ENCODE measurements around the gene RMC1.
"Not testable (repeated sequence)": the region's sequence is repeated elsewhere in the genome, so short reads cannot be mapped to it uniquely, and the experiment has no call there.

RMC1 gene

DNA sequence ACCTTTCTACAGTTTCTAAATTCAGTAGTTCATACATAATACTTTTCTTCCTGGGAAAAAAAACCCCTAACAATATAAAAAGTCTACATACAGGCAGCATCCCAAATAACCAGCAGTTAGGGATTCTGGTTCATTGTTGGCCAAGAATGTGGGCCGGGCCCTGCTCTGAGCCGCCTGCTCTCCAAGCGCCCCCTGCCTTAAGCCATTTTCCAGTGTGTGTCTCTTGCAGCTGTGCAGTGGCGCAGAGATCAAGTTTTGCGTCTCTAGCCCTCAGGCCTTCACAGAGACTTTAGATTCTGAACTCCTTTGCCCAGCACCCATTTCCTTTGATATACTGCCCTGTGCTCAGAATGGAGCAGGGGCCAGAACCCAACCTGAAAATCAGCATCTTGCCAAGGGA is 32.9 kb downstream of the RMC1 start:
- no peak for DNase-seq

DNA sequence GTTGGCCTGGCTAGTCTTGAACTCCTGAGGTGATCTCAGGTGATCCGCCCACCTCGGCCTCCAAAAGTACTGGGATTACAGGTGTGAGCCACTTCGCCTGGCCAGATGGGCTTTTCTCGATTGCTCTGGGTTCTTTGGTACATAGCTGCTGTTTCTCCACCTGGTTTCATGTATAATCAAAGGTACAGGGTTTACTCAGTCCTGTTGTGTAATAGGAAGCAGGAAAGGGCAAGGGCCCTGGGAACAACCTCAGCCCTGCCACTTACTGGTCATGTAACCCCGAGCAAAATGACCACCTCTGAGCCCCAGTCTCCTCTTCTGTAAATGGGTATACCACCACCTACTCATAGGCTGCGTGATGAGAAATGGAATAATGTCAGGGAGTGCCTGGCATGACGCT is 34.0 kb downstream of the RMC1 start:
- no peak for DNase-seq

DNA sequence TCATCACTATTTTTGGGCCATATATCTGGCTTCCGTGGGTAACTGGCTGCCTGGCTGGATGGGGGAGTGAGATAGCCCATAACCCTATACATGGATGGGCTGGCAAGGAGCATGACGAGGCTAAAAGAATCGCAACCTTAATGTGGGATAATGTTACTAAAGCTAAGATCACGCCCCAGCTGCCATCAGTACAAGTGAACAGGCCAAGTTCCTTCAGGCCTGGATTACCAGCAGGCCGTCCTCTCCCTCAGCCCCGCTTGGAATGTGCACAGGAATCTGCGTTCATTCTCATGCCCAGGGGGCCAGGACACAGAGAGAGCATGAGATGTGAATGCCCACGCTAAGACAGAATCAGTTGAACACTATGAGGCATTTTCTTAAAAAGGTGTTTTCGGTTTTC is 34.7 kb downstream of the RMC1 start:
- DNase-seq = no peak

DNA sequence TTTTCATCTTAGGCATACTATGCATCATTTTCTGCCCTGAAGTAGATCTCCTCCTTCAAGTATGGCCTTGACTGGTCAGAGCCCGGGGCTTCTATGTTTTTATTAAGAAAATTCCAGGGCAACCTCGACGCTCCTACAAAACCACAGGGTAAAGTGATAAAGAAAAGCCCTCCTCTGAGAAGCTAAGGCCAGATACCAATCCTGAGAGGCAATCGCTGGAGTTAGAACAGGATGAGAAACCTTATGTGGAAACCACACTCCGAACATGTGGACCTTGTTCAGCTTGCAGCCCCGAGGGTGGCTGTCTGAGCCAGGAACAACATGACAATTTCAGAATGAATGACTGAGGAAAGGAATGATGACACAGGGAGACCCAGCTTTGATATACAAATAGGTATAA is 35.6 kb downstream of the RMC1 start:
- no peak for DNase-seq

DNA sequence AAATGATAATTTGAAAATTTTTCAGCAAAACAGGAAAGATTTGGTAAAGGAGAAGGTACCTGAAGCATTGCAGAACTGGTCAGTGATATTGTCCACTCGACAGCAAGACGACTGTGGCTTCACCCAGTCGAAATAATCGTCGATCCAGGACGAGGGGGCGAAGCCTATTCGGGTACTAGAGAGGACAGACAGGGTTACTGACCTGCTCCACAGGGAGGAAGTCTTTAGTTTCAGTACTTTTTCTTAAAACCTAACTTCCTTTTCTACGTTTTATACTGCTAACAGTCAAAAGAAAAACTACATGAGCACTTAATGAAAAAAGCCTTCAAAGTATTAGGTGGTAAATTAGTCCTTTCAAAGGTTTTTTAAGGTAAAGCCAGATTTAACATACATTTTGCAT is 36.0 kb downstream of the RMC1 start:
- DNase-seq = peak; percentile 20 to 21

DNA sequence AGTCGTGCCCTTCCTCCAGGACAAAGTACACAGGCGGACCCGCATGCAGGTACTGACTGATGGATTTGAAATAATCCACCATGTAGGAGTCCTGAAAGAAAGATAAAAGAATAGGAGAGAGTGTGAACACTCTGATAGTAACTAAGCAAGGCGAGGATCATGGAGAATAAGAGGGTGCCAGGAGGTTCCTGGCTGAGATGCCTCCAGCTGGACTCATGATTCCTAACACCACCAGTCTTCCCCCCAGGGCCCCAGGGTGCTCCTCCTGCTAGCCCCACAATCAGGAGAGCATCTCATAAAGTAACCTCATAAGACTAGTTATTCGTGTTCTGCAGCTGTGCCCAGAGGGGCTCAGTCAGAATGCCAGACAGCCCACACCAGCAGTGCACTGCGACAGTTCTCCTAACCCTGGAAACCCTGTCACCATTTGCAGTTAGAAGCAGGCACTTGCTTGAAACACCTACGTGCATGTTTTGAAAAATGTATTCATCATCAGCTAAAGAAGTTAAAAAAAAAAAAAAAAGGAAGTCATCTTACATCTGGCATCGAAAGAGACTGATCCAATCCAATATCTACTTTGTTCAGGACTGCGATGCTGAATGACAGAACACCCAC is 36.7 kb downstream of the RMC1 start:
- peak; percentile 35 to 73 for DNase-seq

DNA sequence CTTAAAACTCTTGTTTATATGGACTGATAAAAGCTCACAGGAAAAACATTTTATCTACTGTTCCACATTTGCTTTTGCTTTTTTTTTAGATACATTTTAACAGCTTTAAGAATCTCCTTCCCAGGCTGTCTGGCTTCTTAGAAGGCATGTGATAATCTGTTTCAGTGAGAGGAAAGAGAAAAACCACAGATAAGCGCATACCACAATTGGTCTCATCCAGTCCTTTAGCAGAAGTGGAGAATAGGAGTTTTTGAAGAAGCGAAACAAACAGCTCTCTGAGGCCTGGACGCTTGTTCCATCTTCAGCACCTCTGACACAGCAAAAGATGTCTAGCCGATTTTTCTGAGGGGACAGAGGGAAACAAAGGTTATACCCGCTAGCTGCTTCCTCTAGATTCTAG is 37.6 kb downstream of the RMC1 start:
- DNase-seq = peak; percentile 76 to 77

DNA sequence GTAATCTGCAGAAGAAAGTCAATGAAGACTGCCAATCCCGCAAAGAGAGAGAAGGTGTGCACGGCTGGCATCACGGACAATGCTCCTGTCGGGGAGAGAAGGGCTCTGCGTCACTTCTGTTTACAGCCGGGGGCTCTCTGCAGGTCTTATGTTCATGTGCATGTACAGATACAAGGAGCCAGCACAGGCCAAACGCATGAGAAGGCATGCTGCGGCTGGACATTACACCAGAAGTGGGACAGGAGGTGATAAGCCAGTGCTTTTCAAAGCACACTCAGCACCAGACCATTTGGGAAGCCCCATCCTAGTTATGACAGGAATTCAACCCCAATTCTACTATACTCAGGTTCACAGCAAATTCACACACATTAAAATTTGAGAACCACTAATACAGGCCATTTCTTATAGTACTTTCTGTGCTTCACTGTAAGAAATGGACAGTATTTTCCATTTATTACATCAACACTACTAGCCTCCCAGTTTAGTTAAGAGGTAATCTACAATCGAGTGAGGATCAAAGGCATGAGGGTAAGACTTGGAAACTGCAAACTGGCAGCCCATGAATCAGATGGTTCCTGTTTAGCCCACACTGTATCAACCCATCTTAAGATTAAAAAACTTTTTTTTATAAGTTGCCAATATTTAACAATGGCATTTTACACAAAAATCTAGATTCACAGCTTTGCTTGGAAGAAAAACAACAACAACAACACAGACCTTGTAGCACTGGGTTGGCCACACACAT is 38.2 kb downstream of the RMC1 start:
- no peak for DNase-seq

DNA sequence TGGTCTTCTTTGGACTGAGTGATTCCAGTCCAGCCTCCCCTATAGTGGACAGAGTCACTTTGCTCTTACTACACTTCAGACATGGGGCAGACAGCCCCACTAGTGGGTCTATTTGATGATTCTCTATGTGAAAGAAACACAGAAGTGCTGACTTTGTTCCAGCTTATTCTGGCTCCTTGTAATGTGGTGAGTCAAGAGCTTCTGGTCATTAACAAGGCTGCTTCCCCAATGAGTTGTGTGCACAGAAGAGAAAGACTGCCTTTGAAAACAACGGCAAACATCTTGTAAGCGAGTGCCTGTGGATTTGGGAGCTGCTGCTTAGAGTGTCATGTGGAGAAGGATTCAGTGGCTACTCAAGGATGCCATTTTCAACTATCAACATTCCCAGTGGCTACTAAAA is 39.1 kb downstream of the RMC1 start:
- DNase-seq = peak in 1 of 2 donors; percentile 37

DNA sequence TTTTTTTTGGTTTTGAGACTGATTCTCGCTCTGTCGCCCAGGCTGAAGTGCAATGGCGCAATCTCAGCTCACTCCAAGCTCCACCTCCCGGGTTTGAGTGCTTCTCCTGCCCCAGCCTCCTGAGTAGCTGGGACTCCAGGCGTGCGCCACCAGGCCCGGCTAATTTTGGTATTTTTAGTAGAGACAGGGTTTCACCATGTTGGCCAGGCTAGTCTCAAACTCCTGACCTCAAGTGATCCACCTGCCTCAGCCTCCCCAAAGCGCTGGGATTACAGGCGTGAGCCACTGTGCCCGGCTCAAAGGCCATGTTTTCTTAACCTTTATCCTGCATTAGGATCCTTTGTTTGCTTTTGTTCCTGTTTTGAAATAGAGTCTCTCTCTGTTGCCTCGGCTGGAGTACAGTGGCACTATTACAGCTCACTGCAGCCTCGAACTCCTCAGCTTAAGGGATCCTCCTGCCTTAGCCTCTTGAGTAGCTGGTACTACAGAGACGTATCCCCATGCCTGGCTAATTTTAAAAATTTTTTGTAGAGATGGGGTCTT is 42.0 kb downstream of the RMC1 start:
- no peak for DNase-seq

DNA sequence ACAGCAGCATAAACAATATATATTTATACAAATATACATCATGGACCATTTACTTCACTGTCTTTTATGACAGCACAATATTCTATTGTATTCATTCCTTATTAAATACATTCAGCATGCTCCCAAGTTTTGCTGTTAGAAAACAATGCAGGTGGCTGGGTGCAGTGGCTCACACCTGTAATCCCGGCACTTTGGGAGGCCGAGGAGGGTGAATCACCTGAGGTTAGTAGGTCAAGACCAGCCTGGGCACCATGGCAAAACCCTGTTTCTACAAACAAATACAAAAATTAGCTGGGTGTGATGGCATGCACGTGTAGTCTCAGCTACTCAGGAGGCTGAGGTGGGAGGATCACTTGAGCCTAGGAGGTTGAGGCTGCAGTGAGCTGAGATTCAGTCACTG is 44.0 kb downstream of the RMC1 start:
- DNase-seq = no peak

DNA sequence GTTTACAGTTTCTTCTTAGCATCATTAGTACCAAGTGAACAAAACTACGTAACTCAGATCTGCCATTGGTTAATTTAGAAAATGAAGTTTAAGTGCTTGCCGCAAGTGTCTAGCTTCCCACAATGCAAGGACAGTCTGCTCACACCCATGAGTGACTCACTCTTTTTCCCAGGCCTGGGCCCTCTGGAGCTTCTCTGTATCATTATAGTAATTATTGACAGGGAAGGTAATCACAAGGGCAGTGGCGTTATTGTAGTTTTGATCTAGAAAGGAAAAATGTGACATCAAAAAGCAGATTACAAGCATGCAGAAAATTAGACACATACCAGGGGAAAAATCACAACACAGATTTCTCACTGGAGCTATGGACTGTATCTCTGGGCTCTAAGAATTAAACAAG is 44.5 kb downstream of the RMC1 start:
- peak in 1 of 2 donors; percentile 25 for DNase-seq

DNA sequence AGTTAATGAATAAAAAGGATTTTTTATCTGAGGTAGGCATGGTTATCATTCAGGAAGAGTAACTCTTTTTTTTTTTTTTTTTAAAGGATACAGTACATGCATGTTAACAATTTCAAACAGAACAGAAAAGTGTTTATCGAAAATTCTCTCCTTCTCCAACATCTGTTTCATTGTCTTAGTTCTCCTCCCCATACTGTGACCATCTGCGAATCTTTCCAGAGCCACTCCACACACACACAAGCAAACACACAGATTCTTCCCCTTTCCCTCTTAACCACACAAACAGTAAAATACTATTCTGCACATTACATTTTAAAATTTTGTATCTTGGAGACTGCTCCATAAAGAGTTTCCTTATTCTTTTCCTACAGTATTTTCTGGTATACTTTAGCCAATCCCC is 45.0 kb downstream of the RMC1 start:
- no peak for DNase-seq

DNA sequence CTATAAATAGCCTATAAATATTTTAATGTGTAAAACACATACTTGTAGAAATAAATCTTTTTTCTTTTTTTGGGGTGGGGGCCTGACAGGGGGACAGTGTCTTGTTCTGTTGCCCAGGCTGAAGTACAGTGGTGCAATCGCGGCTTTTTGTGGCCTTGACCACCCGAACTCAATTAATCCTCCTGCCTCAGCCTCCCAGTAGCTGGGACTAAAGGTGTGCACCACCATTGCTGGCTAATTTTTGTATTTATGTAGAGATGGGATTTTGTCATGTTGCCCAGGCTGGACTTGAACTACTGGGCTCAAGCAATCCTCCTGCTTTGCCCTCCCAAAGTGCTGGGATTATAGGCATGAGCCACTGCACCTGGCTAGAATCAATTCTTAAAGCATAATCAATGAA is 45.4 kb downstream of the RMC1 start:
- no peak for DNase-seq

DNA sequence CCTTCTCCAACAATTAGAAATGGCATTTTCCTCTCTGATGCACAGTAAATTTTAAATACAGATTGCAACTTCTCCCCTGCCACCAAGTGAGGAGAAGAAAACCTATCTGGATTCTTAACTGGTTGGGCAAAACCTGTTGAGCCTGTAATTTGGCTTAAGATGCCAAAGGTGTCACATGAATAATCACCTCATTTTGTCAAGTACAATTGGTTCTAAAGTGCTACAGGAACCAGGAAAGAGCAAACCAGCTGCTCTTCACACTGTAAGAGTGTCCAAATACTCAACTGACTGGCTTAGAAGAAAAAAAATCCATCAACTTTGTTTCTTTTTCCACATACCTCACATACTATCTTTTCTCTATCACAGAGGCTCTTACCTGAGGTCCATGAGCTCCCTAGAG is 47.6 kb downstream of the RMC1 start:
- no peak for DNase-seq

DNA sequence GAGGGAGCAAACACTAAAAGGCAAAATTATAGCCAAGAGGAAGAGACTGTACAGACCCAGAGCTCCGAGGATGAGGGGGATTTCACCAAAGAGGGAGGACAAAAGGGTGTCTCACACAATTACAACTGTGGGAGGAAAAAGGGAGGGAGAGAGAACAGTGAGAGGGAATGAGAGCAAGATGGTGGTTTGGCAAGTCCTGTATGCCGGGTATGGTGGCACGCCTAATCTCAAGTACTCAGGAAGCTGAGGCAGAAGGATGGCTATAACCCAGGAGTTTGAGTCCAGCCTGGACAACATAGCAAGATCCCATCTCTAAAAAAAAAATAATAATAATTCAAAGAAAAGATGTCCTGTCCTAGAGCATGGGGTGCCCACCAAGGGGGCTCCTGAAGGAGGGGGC is 48.7 kb downstream of the RMC1 start:
- no peak for DNase-seq

DNA sequence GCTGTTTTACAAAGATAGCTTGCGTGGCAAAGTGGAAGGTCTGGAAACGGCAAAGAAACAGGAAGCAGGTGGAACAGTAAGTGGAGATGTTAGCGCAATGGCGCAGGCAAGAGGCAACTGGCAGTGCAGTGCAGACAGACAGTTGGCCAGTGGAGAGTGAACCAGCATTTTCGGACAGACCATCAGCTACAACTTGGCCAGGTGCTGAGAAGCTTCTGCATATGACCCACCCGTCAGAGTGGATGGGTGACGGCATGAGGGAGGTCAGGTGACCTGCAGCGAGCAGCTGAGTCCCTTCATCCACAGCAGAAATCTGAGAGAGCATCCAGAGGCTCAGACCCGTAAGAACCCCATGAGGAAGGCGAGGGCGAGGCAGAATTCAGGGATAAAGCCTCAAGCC is 49.2 kb downstream of the RMC1 start:
- DNase-seq = no peak

DNA sequence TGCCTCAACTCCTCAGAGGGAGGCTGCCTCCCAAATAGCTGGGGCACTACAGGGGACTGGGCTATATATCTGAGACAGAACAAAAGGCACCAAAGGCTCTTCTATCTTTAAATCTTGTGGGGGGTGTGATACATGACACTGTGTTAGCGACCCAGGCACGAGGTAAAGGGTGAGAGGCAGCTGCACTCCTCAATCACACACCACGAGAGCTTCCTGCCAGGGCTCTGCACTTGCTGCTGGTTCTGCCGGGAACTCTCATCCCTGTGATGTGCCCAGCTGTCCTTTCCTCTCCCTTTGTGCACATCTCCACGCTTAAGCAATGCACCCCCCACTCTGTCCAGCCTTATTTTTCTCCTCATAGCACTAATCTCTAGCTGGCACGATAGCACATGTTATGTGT is 50.6 kb downstream of the RMC1 start:
- DNase-seq = no peak

DNA sequence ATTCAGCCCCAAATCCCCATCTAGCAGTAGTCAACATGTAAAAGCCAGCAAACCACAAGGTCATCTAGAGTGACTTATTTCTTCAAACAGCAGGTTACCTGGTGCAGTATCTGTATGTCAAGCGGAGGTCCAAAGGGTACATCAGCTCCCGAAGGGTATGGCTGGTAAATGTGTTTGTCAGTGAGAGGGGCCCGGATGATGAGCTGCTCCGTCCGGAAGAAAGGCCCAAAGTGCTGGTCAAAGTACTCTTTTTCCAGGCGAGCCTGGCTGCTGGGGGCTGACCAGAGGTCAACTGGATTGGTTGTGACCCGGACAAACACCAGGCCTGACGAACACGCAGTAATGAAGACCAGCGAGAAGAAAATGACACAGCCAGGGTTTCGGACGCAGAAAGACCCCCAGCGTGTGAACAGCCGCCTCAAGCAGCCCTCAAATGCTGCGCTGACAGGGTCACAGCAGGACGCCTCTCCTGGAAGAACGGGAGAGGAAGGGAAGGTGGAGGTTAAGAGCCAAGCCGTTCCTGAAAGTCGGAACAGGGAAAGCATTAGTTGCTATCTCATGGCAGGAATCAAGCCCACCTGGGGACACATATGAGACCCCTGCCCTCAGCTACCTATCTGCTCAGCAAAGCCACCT is 53.0 kb downstream of the RMC1 start:
- DNase-seq = no peak

DNA sequence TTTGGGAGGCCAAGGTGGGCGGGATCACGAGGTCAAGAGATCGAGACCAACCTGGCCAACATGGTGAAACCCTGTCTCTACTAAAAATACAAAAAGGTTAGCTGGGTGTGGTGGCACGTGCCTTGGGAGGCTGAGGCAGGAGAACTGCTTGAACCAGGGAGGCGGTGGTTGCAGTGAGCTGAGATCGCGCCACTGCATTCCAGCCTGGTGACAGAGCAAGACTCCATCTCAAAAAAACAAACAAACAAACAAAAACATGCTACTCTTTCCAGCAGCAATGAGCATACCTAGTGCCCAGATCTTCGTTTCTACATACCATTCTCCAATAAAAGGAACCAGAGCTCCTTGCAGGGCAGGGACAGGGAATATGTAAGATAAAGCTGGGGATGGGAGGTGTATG is 54.2 kb downstream of the RMC1 start:
- DNase-seq = not testable (repeated sequence)

DNA sequence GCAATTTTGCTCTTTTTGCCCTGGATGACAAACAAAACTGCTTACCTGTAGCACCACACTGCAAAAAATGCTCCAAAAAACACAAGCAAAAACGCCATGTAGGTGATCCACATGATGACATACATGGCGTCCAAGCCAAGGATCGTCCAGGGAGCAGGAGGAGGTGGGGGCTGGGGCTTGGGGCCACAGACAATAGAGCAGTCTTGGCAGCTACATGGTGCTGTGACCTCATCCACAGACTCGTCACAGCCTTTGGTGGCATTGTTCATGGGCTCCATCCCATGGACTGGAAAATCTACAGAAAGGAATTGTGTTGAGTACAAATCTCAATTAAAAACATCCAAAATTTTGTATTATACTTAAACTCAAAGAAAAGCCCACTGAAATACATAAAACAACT is 56.9 kb downstream of the RMC1 start:
- DNase-seq = no peak

DNA sequence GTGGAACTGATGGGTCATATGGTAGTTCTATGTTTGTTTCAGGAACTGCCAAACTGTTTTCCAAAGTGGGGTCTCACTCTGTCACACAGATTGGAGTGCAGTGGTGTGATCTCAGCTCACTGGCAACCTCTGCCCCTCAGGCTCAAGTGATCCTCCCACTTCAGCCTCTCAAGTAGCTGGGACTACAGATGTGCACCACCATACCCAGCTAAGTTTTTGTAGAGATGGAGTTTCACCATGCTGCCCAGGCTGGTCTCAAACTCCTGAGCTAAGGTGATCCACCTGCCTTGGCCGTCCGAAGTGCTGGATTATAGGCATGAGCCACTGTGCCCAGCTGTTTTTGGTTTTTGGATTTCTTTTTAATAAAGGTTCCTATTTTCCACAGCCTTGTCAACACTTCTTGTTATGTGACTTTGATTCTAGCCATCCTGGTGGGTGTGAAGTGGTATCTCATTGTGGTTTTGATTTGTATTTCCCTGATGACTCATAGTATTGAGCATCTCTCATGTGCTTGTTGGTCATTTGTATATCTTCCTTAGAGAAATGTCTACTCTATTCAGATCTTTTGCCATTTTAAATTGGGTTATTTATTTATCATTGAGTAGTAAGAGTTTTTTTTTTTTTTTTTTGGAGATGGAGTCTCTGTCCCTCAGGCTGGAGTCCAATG is 60.2 kb downstream of the RMC1 start:
- DNase-seq = peak; percentile 67 to 91

DNA sequence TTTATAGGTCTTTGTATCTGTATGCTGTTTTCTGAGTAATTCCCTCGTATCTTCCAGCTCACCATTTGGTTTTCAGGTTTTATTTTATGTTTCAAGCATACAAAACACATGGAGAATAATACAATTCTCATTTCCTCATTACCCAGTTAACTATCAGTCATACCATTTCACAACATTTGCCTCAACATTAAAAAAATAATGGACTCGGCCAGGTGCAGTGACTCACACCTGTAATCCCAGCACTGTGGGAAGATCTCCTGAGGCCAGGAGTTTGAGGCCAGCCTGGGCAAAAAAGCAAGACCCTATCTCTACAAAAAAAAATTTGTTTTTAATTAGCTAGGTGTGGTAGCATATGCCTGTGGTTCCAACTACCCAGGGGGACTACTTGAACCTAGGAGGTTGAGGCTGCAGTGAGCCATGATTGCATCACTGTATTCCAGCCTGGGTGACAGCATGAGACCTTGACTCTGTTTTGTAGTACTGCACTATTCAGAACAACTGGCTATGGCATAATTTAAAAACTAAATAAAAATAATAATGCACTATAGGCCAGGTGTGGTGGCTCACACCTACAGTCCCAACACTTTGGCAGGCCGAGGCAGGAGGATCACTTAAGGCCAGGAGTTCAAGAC is 62.7 kb downstream of the RMC1 start:
- DNase-seq = no peak
